ENCODE results near the gene SSTR5.

- TF ChIP-seq TAF1 (IDR thresholded peaks at IDR 0.05; ENCODE audit: borderline replicate concordance, insufficient read depth, low read length) (no peak), POLR2AphosphoS5 (IDR thresholded peaks at IDR 0.05; ENCODE audit: low read depth, low read length) (no peak), REST (IDR thresholded peaks at IDR 0.05; ENCODE audit: insufficient read depth in 1 of 2, low read depth in 2 of 2, low read length in 2 of 2) (no peak)
These were observed 10.6 kb upstream of the SSTR5 start for GRCh38 chr16:1061769-1062505.

Measured in PFSK-1 (cell line).